ENCODE data around the gene BHLHA15.

DNA sequence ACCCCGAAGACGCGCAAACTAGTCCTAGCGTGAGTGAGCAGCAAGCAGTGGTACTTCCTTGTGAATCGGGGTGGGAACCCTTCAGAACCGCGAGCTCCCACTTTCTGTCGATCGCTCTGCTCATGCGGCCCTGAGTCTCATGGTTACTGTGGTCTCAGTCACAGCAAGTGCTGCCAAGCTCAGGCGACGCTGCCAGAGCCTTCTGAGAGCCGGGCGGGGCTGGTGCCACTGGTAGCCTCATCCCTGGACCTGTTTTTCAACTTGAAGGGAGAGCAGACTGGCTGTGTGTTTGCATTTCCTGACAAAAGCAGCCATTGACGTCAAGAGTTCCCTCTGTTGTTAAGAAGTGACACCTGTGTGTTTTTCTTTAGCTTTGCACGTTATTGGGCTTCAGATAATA lies 32.9 kb upstream of the BHLHA15 start:
- TF ChIP-seq POLR2A (IDR thresholded peaks at IDR 0.05), result no peak
- TF ChIP-seq, protein P1, sequence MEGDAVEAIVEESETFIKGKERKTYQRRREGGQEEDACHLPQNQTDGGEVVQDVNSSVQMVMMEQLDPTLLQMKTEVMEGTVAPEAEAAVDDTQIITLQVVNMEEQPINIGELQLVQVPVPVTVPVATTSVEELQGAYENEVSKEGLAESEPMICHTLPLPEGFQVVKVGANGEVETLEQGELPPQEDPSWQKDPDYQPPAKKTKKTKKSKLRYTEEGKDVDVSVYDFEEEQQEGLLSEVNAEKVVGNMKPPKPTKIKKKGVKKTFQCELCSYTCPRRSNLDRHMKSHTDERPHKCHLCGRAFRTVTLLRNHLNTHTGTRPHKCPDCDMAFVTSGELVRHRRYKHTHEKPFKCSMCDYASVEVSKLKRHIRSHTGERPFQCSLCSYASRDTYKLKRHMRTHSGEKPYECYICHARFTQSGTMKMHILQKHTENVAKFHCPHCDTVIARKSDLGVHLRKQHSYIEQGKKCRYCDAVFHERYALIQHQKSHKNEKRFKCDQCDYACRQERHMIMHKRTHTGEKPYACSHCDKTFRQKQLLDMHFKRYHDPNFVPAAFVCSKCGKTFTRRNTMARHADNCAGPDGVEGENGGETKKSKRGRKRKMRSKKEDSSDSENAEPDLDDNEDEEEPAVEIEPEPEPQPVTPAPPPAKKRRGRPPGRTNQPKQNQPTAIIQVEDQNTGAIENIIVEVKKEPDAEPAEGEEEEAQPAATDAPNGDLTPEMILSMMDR (IDR thresholded peaks at IDR 0.05), result no peak

All from gastroesophageal sphincter (tissue), 3 donors.